Spleen (tissue), 11 donors: Measurements from ENCODE around the gene ZNF559. TPM values are rescaled to one million over a fixed set of nuclear protein-coding genes. Genes with fewer than 3 reads are reported as not detected.
A peak's percentile ranks its signal among the peaks of the same experiment; 100 is the strongest.

Experiments
- DNase-seq: peaks from one replicate; pipeline ENCODE4 v3.0.0-alpha.2; 2020
- H3K27ac ChIP-seq, 8 donors: fragments of 200-600 bp; sonication (generic) in 7 of 8; 1 replicate in 4 of 8; 2 replicates in 4 of 8; pipeline versions ENCODE4 v1.5.0 to v1.8.0; 2016 to 2021; ENCODE audit warnings: inconsistent platforms in 4 of 8, mild to moderate bottlenecking in 4 of 8, moderate library complexity in 1 of 8
- H3K27me3 ChIP-seq, 7 donors: fragments of 200-600 bp; sonication (generic) in 6 of 7; replicated peaks in 1 of 7; 1 replicate in 4 of 7; 2 replicates in 3 of 7; pipeline versions ENCODE4 v1.5.0 to v1.8.0; 2016 to 2021; ENCODE audit warnings: inconsistent platforms in 3 of 7, mild to moderate bottlenecking in 1 of 7
- H3K36me3 ChIP-seq, 6 donors: fragments of 200-600 bp; sonication (generic) in 5 of 6; 1 replicate in 4 of 6; 2 replicates in 2 of 6; pipeline versions ENCODE4 v1.5.0 to v1.8.0; 2016 to 2021; ENCODE audit warnings: inconsistent platforms in 2 of 6
- H3K4me1 ChIP-seq, 6 donors: fragments of 200-600 bp; sonication (generic) in 5 of 6; 1 replicate in 3 of 6; 2 replicates in 3 of 6; pipeline versions ENCODE4 v1.5.0 to v1.8.0; 2016 to 2021; ENCODE audit warnings: inconsistent platforms in 3 of 6
- H3K4me3 ChIP-seq, 8 donors: fragments of 200-600 bp; sonication (generic) in 7 of 8; 1 replicate in 4 of 8; 2 replicates in 4 of 8; pipeline versions ENCODE4 v1.5.0 to v1.8.0; 2016 to 2021; ENCODE audit warnings: inconsistent platforms in 4 of 8, mild to moderate bottlenecking in 4 of 8, moderate library complexity in 2 of 8
- H3K9me3 ChIP-seq, 8 donors: fragments of 200-600 bp; sonication (generic) in 7 of 8; 1 replicate in 4 of 8; 2 replicates in 4 of 8; pipeline versions ENCODE4 v1.5.0 to v1.8.0; 2016 to 2021; ENCODE audit warnings: inconsistent platforms in 4 of 8
- CTCF ChIP-seq, 11 experiments: fragments of 200-600 bp in 7 of 11; fragments of 450-650 bp in 4 of 11; sonication (generic) in 4 of 11; IDR thresholded peaks in 8 of 11; conservative IDR thresholded peaks in 3 of 11; 1 replicate in 7 of 11; 2 replicates in 4 of 11; pipeline versions ENCODE4 v1.4.0 to v1.8.0; 2016 to 2021; ENCODE audit warnings: antibody characterized with exemption in 11 of 11, inconsistent platforms in 4 of 11, mild to moderate bottlenecking in 1 of 11
- POLR2A ChIP-seq, 3 donors: fragments of 450-650 bp; IDR thresholded peaks; one replicate each; pipeline ENCODE4 v1.5.1; 2017; ENCODE audit warnings: antibody characterized with exemption in 3 of 3, mild to moderate bottlenecking in 1 of 3
- POLR2AphosphoS5 ChIP-seq, 3 donors: sonication (generic); formaldehyde crosslinking; IDR thresholded peaks; one replicate each; pipeline ENCODE4 v1.5.1; 2017; ENCODE audit warnings: antibody characterized with exemption in 3 of 3
- WGBS, 5 donors: extraction: QIAGEN DNeasy Blood & Tissue Kit in 3 of 5; methylation state at CpG; one replicate each; pipeline versions ENCODE4 v1.1.5 to v1.1.7; 2013 to 2018; 5-methylcytosine and 5-hydroxymethylcytosine counted together
- intact Hi-C: fragments of 100-400 bp; cut with DNase I; formaldehyde crosslinking; loops from one replicate; pipeline ENCODE4 v1.15.0; 2023; ENCODE audit warnings: low total_unique reads
- polyA plus RNA-seq, 3 donors: library from polyadenylated mRNA; stranded (reverse); fragments of 200-250 nt; gene quantifications; one replicate each; pipeline ENCODE4 v1.2.1, GENCODE V29; 2013
- total RNA-seq, 7 donors: library from RNA; depleted of rRNA in 3 of 7; stranded (reverse); fragments of >200 nt in 3 of 7; fragmentation: NEBNext Ultra II Directional in 4 of 7; extraction: Animal tissue kit (Norgen Biotek cat#: 25700) in 4 of 7; gene quantifications; one replicate each; pipeline versions ENCODE4 v1.1.0 to v1.2.1, GENCODE V29; 2016 to 2021
- donor health status: healthy with polysubstance abuse.
- donor health status: DM: no; HTN: no; CAD: no; lungs with moderate emphysema.
- donor health status: DM: no; HTN: no; CAD: no.
- donor health status: Bipolar disorder and iron deficiency.
- donor health status: healthy.
- donor health status: DM: no; HTN: no; CAD: no.
- donor health status: DM: yes; HTN: yes; CAD: no.

ZNF559 gene
- total and polyA plus RNA-seq, 10 donors, result 25.9 to 40.1 (median 28.1) TPM

GRCh38 chr19:9370738-9371619, 47.0 kb downstream of the ZNF559 start:
- intact Hi-C loops, result no loop called here
- 86 to 92% (median 89%) methylated on average over 6 of the region's 6 CpGs for WGBS, 5 donors
- Histone ChIP-seq H3K27ac (no peak overlapping the region), H3K27me3 (no peaks in the 10 kb centered on the region), H3K4me3 (no peak overlapping the region), H3K4me1 (no peaks in the 10 kb centered on the region), H3K36me3 (peaks cover 0 to 74% (median 16%) of the 10 kb centered on the region in 6 donors), H3K9me3 (peaks cover 19 to 100% (median 100%) of the 10 kb centered on the region in 8 donors)
- TF ChIP-seq POLR2AphosphoS5 (IDR thresholded peaks at IDR 0.05) (no peak), CTCF (IDR thresholded peaks at IDR 0.05 in 8 of 11, conservative IDR thresholded peaks at IDR 0.05 in 3 of 11) (no peak), POLR2A (IDR thresholded peaks at IDR 0.05) (no peak)
- no peak for DNase-seq

- intact Hi-C loops, result no loop called here
- H3K27me3 ChIP-seq, result no peaks in the 10 kb centered on the region
- no peak overlapping the region for H3K27ac ChIP-seq
- peaks cover 49 to 100% (median 99%) of the 10 kb centered on the region in 6 donors for H3K36me3 ChIP-seq
- peaks cover 64 to 100% (median 100%) of the 10 kb centered on the region in 8 donors for H3K9me3 ChIP-seq
- DNase-seq, result no peak
- TF ChIP-seq CTCF (IDR thresholded peaks at IDR 0.05 in 8 of 11, conservative IDR thresholded peaks at IDR 0.05 in 3 of 11) (no peak), POLR2A (IDR thresholded peaks at IDR 0.05) (no peak), POLR2AphosphoS5 (IDR thresholded peaks at IDR 0.05) (no peak)
- peak overlapping the region in 1 of 8 donors; percentile 25 for H3K4me3 ChIP-seq
- 74 to 87% (median 81%) methylated on average over 4 of the region's 4 CpGs for WGBS, 5 donors
- no peaks in the 10 kb centered on the region for H3K4me1 ChIP-seq
Measured at GRCh38 chr19:9381361-9381785, 57.4 kb downstream of the ZNF559 start.

Other genes starting within 250 kb of the ZNF559 start
- not detected for gene OR1M1, start 237.1 kb upstream of the ZNF559 start, total RNA-seq
- not detected for gene OR1M1, start 237.1 kb upstream of the ZNF559 start, polyA plus RNA-seq
- not detected for gene OR7G2, start 216.7 kb upstream of the ZNF559 start, total RNA-seq
- not detected for gene OR7G2, start 216.7 kb upstream of the ZNF559 start, polyA plus RNA-seq
- gene OR7G1, start 208.4 kb upstream of the ZNF559 start, total RNA-seq, result not detected
- not detected for gene OR7G1, start 208.4 kb upstream of the ZNF559 start, polyA plus RNA-seq
- not detected for gene OR7G3, start 197.2 kb upstream of the ZNF559 start, total RNA-seq
- gene OR7G3, start 197.2 kb upstream of the ZNF559 start, polyA plus RNA-seq, result not detected
- 10 to 100 TPM; 33.5 to 43.8 (median 35.6) TPM for gene ZNF317, start 183.8 kb upstream of the ZNF559 start, total RNA-seq
- gene ZNF317, start 183.8 kb upstream of the ZNF559 start, polyA plus RNA-seq, result 10 to 100 TPM; 30.2 to 51.2 (median 31.2) TPM
- not detected for gene OR7D2, start 145.2 kb upstream of the ZNF559 start, total RNA-seq
- gene OR7D2, start 145.2 kb upstream of the ZNF559 start, polyA plus RNA-seq, result under 1 TPM in 2 of 3 donors, not detected in 1; 0.02 to 0.03 TPM
- not detected for gene OR7D4, start 104.6 kb upstream of the ZNF559 start, total RNA-seq
- gene OR7D4, start 104.6 kb upstream of the ZNF559 start, polyA plus RNA-seq, result not detected
- not detected for gene OR7E24, start 73.2 kb upstream of the ZNF559 start, total RNA-seq
- gene OR7E24, start 73.2 kb upstream of the ZNF559 start, polyA plus RNA-seq, result not detected
- 10 to 100 TPM in 5 of 7 donors, 1 to 10 TPM in 2; 7.7 to 16.2 (median 10.6) TPM for gene ZNF699, start 14.3 kb upstream of the ZNF559 start, total RNA-seq
- gene ZNF699, start 14.3 kb upstream of the ZNF559 start, polyA plus RNA-seq, result 1 to 10 TPM in 2 of 3 donors, under 1 TPM in 1; 0.67 to 1.4 (median 1.1) TPM
- gene ZNF177, start 38.8 kb downstream of the ZNF559 start, total RNA-seq, result 1 to 10 TPM; 1.1 to 5.2 (median 2.3) TPM
- gene ZNF177, start 38.8 kb downstream of the ZNF559 start, polyA plus RNA-seq, result 1 to 10 TPM; 2.0 to 3.0 (median 2.9) TPM
- 10 to 100 TPM; 26.0 to 73.0 (median 42.9) TPM for gene ZNF266, start 111.4 kb downstream of the ZNF559 start, total RNA-seq
- 10 to 100 TPM; 42.6 to 75.5 (median 59.2) TPM for gene ZNF266, start 111.4 kb downstream of the ZNF559 start, polyA plus RNA-seq
- gene ZNF560, start 174.4 kb downstream of the ZNF559 start, total RNA-seq, result under 1 TPM in 1 of 7 donors, not detected in 6; 0.19 TPM
- under 1 TPM in 2 of 3 donors, not detected in 1; 0.02 to 0.04 TPM for gene ZNF560, start 174.4 kb downstream of the ZNF559 start, polyA plus RNA-seq
- 10 to 100 TPM; 12.1 to 22.7 (median 16.9) TPM for gene ZNF426, start 214.5 kb downstream of the ZNF559 start, total RNA-seq
- gene ZNF426, start 214.5 kb downstream of the ZNF559 start, polyA plus RNA-seq, result 1 to 10 TPM; 1.7 to 3.4 (median 2.4) TPM